ENCODE data around the gene METTL16.

DNA sequence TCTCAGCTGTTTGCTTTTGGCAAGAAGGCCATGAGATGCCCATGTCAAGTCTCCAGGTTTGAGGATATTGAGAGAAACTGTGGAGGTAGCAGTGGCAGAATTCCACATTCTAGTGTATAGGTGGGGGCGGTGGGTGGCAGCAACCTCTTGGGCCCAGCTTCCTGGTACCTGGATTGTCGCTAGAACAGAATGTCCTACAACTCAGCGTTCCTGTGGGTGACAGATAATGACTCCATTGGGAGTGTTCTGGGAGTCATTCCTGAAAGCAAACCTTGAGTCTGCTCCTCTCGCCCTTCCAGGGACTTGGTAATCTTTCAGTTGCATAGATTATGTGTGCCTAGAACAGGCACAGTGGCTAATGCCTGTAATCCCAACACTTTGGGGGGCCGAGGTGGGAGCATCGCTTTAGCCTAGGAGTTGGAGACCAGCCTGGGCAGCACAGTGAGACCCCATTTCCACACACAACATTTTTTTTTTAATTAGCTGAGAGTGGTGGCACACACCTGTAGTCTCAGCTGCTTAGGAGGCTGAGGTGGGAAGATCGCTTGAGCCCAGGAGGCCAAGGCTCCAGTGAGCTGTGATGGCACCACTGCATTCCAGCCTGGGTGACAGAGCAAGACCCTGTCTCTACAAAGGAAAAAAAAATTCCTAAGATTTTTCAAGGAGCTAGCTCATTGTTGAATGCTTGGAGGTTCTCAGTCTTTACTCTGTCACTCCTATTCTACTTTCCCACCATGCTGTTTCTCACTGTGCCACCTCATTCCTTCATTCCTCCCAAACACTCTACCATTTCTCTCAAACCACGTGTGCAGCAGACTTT, 37.9 kb upstream of the METTL16 start:
- TF ChIP-seq, protein P1, sequence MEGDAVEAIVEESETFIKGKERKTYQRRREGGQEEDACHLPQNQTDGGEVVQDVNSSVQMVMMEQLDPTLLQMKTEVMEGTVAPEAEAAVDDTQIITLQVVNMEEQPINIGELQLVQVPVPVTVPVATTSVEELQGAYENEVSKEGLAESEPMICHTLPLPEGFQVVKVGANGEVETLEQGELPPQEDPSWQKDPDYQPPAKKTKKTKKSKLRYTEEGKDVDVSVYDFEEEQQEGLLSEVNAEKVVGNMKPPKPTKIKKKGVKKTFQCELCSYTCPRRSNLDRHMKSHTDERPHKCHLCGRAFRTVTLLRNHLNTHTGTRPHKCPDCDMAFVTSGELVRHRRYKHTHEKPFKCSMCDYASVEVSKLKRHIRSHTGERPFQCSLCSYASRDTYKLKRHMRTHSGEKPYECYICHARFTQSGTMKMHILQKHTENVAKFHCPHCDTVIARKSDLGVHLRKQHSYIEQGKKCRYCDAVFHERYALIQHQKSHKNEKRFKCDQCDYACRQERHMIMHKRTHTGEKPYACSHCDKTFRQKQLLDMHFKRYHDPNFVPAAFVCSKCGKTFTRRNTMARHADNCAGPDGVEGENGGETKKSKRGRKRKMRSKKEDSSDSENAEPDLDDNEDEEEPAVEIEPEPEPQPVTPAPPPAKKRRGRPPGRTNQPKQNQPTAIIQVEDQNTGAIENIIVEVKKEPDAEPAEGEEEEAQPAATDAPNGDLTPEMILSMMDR (IDR thresholded peaks at IDR 0.05 in 2 of 3, conservative IDR thresholded peaks at IDR 0.05 in 1 of 3; ENCODE audit: borderline replicate concordance in 1 of 3, insufficient read depth in 1 of 3, low read depth in 2 of 3, low read length in 2 of 3) = no peak
- no peak for TF ChIP-seq EZH2 (IDR thresholded peaks at IDR 0.05)
- no peak for TF ChIP-seq EGR1 (IDR thresholded peaks at IDR 0.05; ENCODE audit: low read depth)
- TF ChIP-seq, protein P2, sequence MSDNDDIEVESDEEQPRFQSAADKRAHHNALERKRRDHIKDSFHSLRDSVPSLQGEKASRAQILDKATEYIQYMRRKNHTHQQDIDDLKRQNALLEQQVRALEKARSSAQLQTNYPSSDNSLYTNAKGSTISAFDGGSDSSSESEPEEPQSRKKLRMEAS (IDR thresholded peaks at IDR 0.05) = no peak
- TF ChIP-seq, protein P3, sequence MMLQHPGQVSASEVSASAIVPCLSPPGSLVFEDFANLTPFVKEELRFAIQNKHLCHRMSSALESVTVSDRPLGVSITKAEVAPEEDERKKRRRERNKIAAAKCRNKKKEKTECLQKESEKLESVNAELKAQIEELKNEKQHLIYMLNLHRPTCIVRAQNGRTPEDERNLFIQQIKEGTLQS (IDR thresholded peaks at IDR 0.05) = no peak
- no peak for TF ChIP-seq POLR2A (IDR thresholded peaks at IDR 0.05; ENCODE audit: borderline replicate concordance, extremely low read depth, insufficient read depth, insufficient read length)
- no peak for TF ChIP-seq ELF1 (IDR thresholded peaks at IDR 0.05; ENCODE audit: borderline replicate concordance, low read depth)

All from HCT116 (cell line).